ENCODE data around the gene B4GALNT4.

The B4GALNT4 gene

DNA sequence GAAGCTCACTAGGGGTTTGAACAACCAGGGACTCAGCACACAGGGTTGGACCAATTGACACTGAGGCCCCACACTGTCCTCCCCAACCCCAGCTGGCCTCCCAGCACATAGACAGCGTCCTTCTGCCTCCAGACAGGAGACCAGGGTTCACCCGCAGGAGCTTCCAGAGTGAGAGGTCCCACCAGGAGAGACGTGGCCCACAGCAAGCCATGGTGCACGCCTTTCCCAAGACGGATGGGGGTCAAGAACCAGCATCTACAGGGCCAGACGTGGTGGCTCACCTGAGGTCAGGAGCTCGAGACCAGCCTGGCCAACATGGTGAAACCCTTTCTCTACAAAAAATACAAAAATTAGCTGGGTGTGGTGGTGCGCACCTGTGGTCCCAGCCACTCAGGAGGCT lies 57.6 kb downstream of the B4GALNT4 start:
- no peak for DNase-seq

DNA sequence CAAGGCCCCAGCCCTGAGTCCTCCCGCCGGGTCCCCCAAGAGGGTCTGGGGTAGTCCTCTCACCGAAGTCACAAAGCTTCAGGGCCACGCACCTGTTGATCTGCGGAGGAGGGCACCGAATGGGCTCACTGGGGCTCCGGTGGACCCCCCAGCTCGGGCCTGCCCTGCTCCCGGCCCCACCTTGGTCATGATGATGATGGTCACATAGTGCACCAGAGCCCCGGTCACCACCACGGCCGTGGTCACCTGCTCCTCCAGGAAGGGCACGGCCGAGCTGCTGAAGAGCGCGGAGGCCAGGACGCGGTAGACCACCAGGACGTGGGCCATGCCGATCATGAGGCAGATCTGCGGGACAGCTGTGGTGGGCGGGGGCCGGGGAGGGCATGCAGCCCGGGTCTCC lies 59.0 kb downstream of the B4GALNT4 start:
- DNase-seq = no peak

GRCh38 chr11:429391-429790 lies 60.1 kb downstream of the B4GALNT4 start:
- DNase-seq = no peak

GRCh38 chr11:429931-430456 lies 60.7 kb downstream of the B4GALNT4 start:
- DNase-seq = no peak

Measured in GF-D8 (cell line).